ENCODE results near the gene CARS2. TPM values are rescaled to one million over a fixed set of nuclear protein-coding genes. Genes with fewer than 3 reads are reported as not detected.
A peak's percentile ranks its signal among the peaks of the same experiment; 100 is the strongest.
"Not testable (repeated sequence)": the region's sequence is repeated elsewhere in the genome, so short reads cannot be mapped to it uniquely, and the experiment has no call there.

Gene CARS2
- total RNA-seq, 2 donors from 2014 or later = 44.2 to 93.4 TPM

DNA sequence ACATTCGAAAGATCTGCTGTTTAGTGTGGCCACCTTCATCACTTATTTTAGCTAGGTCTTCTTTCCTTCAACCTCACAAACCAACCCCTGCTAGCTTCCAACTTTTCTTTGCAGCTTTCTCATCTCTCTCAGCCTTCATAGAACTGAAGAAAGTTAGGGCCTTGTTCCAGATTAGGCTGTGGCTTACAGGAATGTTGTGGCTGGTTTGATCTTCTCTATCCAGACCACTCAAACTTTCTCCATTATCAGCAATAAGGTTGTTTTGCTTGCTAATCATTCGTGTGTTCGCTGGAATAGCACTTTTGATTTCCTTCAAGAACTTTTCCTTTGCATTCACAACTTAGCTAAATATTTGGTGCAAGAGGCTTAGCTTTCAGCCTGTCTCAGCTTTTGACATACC, 44.7 kb downstream of the CARS2 start:
- Mint-ChIP-seq H3K4me3 (no peak overlapping the region), H3K36me3 (ENCODE audit: low read depth) (peaks cover 79% of the 10 kb centered on the region), H3K9me3 (peaks cover 7% of the 10 kb centered on the region), H3K27ac (no peak overlapping the region), H3K4me1 (peaks cover 18% of the 10 kb centered on the region), H3K27me3 (no peaks in the 10 kb centered on the region)
- ATAC-seq (replicated peaks) = no peak

DNA sequence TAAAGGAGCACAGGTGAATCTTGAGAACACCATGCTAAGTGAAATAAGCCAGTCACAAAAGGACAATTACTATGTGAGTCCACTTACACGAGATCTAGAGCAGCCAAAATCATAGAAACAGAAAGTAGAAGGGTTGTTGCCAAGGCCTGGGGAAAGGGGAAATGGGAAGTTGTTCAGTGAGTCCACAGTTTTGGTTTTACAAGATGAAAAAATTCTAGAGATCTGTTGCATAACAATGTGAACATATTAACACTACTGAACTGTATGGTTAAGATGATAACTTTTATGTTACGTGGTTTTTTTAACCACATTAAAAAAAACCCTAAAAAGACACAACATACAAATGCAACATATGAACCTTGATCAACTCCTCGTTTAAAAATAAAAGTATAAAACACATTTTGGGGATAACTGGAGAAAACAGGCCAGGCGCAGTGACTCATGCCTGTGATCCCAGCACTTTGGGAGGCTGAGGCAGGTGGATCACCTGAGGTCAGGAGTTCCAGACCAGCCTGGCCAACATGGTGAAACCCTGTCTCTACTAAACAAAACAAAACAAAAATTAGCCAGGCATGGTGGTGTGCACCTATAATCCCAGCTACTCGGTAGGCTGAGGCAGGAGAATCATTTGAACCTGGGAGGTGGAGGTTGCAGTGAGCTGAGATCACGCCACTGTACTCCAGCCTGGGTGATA, 47.6 kb downstream of the CARS2 start:
- H3K9me3 Mint-ChIP-seq, H3K27me3 Mint-ChIP-seq: not testable (repeated sequence)
- Mint-ChIP-seq H3K4me1 (peaks cover 21% of the 10 kb centered on the region), H3K27ac (peak overlapping the region; percentile 59), H3K4me3 (peak overlapping the region; percentile 29), H3K36me3 (ENCODE audit: low read depth) (peaks cover 85% of the 10 kb centered on the region)
- ATAC-seq (replicated peaks) = peak; percentile 75

DNA sequence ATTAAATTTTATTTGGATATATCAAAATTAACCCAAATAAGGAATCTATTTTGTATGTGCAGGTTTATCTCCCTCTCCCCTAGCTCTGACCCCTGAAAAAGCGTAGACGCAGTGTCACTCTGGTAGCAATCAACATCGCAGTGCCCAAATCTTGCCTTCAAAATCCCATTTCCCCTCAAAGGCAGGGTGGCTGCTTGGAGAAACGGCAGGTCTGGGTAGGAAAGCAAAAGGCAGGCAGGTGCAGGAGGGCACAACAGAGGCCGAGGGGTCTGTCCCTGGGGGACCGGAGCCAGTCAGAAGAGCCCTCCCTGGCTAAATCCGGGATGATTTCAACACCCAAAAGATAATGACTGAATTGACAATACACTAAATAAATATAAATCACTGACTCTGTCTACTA, 48.7 kb downstream of the CARS2 start:
- H3K27me3 Mint-ChIP-seq = no peaks in the 10 kb centered on the region
- H3K4me1 Mint-ChIP-seq = peaks cover 21% of the 10 kb centered on the region
- peaks cover 7% of the 10 kb centered on the region for H3K9me3 Mint-ChIP-seq
- H3K36me3 Mint-ChIP-seq (ENCODE audit: low read depth) = peaks cover 77% of the 10 kb centered on the region
- H3K27ac Mint-ChIP-seq = no peak overlapping the region
- H3K4me3 Mint-ChIP-seq = no peak overlapping the region
- ATAC-seq (replicated peaks) = no peak

DNA sequence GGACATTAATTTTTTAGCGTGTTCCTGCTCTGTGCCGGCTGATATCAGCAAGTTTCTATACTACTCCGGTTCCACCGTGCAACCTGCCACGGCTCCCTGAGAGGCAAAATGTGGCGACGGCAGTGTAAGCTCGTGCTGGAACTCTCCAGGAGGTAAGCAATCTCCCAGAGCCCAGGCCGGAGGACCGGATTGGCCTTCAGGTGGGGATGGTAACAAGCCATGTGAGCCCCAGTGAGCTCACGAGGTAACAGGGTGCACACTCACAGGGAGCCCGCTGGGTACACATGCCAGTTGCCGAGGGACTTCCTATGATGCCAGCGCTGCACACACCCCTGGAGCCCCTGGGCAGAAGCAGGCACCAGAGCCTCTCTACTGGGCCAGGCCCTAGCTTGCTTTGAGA, 52.1 kb downstream of the CARS2 start:
- H3K4me3 Mint-ChIP-seq = no peak overlapping the region
- peaks cover 75% of the 10 kb centered on the region for H3K36me3 Mint-ChIP-seq (ENCODE audit: low read depth)
- H3K27ac Mint-ChIP-seq = no peak overlapping the region
- H3K27me3 Mint-ChIP-seq = no peaks in the 10 kb centered on the region
- peaks cover 3% of the 10 kb centered on the region for H3K9me3 Mint-ChIP-seq
- H3K4me1 Mint-ChIP-seq = peaks cover 15% of the 10 kb centered on the region
- ATAC-seq (replicated peaks) = no peak

DNA sequence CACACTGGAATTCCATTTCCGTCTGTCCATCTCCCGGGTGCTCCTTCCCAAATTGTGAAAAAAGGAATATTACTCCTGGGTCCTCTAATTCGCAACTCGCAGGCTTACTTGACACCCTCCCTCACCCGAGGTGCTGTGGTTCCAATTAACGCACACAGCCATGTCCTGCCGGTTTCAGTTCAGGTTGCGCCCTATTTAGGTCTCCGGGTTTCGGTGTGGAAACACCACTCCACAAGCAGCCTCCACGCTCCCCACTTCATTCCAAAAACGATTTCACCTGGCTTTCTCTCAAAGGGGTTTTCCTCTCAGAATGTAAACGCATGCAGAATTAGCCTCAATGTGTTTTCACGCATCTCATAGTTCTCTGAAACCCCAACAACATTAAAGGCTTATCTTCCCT, 52.6 kb downstream of the CARS2 start:
- peaks cover 12% of the 10 kb centered on the region for H3K4me1 Mint-ChIP-seq
- H3K27ac Mint-ChIP-seq = no peak overlapping the region
- no peak for ATAC-seq (replicated peaks)
- no peak overlapping the region for H3K4me3 Mint-ChIP-seq
- no peaks in the 10 kb centered on the region for H3K27me3 Mint-ChIP-seq
- peaks cover 77% of the 10 kb centered on the region for H3K36me3 Mint-ChIP-seq (ENCODE audit: low read depth)
- peaks cover 3% of the 10 kb centered on the region for H3K9me3 Mint-ChIP-seq

DNA sequence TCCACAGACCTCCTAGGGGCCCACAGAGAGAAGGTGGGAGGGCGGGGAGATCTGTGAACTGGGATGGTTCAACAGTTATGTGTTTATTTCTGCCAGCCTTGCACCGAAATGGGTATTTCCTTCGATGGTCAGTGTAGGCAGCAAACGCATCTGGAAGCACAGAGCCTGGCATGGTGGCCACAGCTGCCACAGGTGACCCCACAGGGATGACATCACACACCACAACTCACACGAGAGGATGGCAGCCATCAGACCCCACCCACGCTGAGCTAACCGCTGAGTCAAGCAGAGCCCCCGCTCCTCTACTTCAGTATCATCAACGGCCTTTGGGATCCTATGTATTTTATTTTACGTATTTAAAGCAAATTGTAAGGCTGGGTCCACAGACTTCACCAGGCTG, 53.2 kb downstream of the CARS2 start:
- H3K27ac Mint-ChIP-seq = no peak overlapping the region
- peaks cover 1% of the 10 kb centered on the region for H3K9me3 Mint-ChIP-seq
- H3K36me3 Mint-ChIP-seq (ENCODE audit: low read depth) = peaks cover 72% of the 10 kb centered on the region
- peaks cover 7% of the 10 kb centered on the region for H3K4me1 Mint-ChIP-seq
- no peaks in the 10 kb centered on the region for H3K27me3 Mint-ChIP-seq
- ATAC-seq (replicated peaks) = no peak
- H3K4me3 Mint-ChIP-seq = no peak overlapping the region

DNA sequence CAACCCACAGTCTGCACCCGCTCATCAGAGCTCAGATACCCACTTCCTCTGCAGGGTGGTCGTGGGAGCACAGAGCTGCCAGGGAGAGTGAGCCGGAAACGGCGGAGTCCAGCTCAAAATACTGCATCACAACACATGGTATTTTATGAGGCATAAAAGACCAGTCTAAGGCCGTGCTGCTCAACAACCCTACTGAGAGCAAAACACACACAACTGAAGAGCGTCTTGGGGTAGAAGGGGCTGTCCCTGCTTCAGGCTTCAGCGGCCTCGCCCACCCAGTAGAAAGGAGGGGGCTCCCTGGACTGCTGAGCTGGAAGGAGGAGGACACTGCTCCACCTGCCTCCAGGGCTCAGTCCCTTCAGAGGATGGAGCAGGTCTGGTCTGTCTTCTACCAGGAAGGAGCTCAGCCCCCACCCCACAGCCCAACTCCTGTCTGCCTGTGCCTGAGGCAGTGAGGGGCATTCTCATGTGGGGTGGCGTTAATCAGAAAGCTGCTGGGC, 53.6 kb downstream of the CARS2 start:
- Mint-ChIP-seq H3K27ac (no peak overlapping the region), H3K4me3 (no peak overlapping the region), H3K27me3 (no peaks in the 10 kb centered on the region), H3K4me1 (peaks cover 5% of the 10 kb centered on the region), H3K36me3 (ENCODE audit: low read depth) (peaks cover 67% of the 10 kb centered on the region), H3K9me3 (no peaks in the 10 kb centered on the region)
- ATAC-seq (replicated peaks) = no peak

DNA sequence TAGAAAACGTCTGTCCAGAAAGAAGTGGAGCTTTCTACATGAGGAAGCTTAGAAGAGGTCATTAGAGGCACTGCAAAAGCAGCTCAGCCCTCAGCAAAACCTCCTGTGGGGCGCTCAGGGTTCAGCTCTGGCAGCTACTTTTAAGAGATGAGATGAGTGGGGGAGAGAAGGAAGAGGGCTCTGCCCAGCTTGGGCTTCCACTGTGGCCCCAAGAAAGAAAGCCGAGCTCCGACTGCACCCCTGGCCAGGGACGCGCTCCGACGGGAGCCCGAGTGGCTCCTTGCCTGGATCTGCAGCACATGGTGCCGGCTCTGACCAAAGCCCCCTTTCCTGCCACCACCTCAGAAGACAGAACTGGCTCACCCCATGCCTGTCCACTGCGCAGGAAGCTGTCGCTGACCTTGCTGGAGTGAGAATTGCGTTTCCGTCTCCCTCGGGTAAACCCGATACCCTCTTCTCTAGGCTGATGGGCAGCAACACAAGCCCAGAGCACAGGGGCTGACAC, 54.1 kb downstream of the CARS2 start:
- Mint-ChIP-seq H3K27me3 (no peaks in the 10 kb centered on the region), H3K27ac (no peak overlapping the region), H3K4me1 (peaks cover 5% of the 10 kb centered on the region), H3K36me3 (ENCODE audit: low read depth) (peaks cover 65% of the 10 kb centered on the region), H3K9me3 (no peaks in the 10 kb centered on the region), H3K4me3 (no peak overlapping the region)
- ATAC-seq (replicated peaks) = no peak

DNA sequence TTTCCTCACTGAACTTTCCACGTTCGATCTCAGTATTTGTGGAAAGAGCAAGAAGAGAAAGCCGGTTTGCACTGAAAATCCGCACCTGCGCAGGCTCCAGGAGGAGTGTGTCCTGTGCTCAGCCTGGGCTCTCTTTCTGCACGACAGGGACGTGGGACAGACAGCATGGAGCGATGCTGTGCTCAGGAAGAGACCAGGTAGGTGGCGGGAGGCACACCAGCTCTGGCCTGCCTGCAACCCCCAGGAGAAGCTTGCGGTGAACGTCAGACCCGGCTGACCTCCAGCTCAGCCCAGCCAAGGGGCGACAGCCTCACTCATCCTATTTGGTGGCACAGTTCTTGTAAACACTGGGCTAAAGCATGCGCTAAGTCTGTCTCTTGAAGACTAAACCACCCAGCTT, 54.6 kb downstream of the CARS2 start:
- H3K4me1 Mint-ChIP-seq = peaks cover 3% of the 10 kb centered on the region
- peaks cover 62% of the 10 kb centered on the region for H3K36me3 Mint-ChIP-seq (ENCODE audit: low read depth)
- no peak for ATAC-seq (replicated peaks)
- no peak overlapping the region for H3K27ac Mint-ChIP-seq
- H3K9me3 Mint-ChIP-seq = no peaks in the 10 kb centered on the region
- H3K4me3 Mint-ChIP-seq = no peak overlapping the region
- no peaks in the 10 kb centered on the region for H3K27me3 Mint-ChIP-seq

DNA sequence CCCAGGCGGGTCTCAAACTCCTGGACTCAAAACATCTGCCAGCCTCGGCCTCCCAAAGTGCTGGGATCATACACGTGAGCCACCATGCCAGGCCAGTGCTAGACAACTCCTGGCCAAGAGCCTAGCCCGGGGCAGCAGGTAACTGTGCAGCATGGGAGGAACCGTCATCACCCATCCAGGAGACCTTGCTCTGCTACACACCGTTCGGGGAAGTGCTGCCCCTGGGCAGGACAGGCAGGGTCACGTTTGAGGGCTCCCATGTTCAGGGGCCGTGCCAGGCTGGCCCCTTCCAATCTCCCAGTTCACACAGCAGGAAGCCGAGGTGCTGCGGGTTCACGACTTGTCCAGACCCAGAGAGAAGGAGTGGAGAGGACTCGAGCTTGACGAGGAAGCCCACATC, 55.5 kb downstream of the CARS2 start:
- Mint-ChIP-seq H3K27ac (no peak overlapping the region), H3K4me3 (no peak overlapping the region), H3K36me3 (ENCODE audit: low read depth) (peaks cover 54% of the 10 kb centered on the region), H3K27me3 (no peaks in the 10 kb centered on the region), H3K4me1 (no peaks in the 10 kb centered on the region), H3K9me3 (no peaks in the 10 kb centered on the region)
- ATAC-seq (replicated peaks) = no peak

DNA sequence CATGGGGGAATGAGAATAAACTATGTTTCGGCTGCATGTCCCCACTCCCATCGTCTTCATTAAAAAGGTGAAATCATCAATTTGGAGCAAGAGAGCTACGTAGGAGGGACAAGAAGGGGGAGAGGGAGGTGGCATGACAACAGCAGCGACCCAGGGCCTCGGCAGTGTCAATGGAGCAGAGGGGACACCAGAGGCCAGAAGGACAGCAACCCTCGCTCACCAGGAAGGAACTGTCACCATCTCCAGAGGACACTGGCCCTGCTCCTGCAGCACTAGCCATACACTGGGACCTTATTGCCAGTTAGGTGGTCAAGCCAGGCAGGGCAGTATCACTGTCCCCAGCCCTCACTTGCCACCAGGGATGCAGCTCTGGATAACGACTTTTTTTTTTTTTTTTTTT, 56.4 kb downstream of the CARS2 start:
- H3K9me3 Mint-ChIP-seq = no peaks in the 10 kb centered on the region
- no peak overlapping the region for H3K4me3 Mint-ChIP-seq
- H3K36me3 Mint-ChIP-seq (ENCODE audit: low read depth) = peaks cover 46% of the 10 kb centered on the region
- H3K4me1 Mint-ChIP-seq = no peaks in the 10 kb centered on the region
- no peak for ATAC-seq (replicated peaks)
- no peak overlapping the region for H3K27ac Mint-ChIP-seq
- no peaks in the 10 kb centered on the region for H3K27me3 Mint-ChIP-seq

DNA sequence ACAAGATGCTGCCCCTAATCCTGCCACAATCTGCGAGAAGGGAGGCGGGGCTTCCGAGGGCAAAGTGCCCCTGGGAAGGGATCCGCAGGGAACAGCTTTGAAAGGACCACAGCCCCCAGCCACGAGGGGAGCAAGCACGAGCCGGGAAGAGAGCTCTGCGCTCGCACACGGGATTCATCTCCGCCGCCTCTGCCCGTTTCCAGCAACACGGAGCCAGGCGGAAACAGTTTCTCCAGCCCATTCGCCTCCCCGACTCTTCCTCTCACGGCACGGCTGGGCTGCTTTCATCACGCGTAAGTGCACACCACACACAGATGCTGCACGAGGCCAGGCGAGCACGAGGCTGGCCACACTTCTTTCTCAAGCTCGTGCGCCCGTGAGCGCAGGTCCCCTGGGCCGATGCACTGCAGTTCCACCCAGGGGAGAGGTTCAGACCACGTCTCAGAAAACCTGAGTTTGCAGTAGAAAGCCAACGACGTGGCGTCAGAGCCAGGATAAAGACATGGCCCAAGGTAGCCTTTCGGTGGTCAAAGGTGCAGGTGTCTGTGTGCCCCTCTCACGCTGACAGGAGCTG, 57.0 kb downstream of the CARS2 start:
- Mint-ChIP-seq H3K4me1 (no peaks in the 10 kb centered on the region), H3K27ac (no peak overlapping the region), H3K4me3 (no peak overlapping the region), H3K9me3 (no peaks in the 10 kb centered on the region), H3K36me3 (ENCODE audit: low read depth) (peaks cover 45% of the 10 kb centered on the region), H3K27me3 (no peaks in the 10 kb centered on the region)
- ATAC-seq (replicated peaks) = no peak

DNA sequence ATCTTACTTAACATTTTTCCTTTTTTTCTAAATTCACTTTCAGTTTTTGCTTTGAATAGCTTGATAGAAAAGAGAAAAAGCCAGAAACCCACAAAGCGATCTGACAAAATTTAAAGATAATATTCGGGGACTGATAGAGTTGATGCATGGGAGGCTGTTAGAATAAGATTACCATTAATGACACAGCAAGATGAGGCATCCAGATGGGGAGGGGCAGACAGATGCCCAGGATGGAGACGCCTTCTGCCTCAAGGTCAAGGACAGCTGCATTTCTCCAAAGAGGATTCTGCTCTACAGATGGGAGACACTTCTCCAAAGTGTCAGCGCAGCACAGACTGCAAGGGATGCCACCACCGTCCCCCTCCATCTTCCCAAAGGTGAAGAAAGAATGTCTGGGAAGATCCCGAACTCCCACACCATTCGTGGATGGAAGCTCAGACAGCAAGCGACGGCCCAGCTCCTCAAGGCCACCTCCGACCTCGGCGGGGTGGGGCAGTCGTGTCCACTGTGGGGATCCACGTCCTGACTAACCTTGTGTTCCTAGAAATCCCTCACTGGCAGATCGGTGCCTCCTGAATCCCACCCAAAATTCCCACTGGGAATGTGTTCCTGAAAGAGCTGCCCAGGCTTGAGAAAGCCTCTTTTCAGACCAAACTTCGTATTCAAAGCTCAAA, 57.6 kb downstream of the CARS2 start:
- no peaks in the 10 kb centered on the region for H3K4me1 Mint-ChIP-seq
- no peaks in the 10 kb centered on the region for H3K9me3 Mint-ChIP-seq
- no peak overlapping the region for H3K4me3 Mint-ChIP-seq
- H3K27ac Mint-ChIP-seq = no peak overlapping the region
- no peaks in the 10 kb centered on the region for H3K27me3 Mint-ChIP-seq
- ATAC-seq (replicated peaks) = no peak
- peaks cover 45% of the 10 kb centered on the region for H3K36me3 Mint-ChIP-seq (ENCODE audit: low read depth)

DNA sequence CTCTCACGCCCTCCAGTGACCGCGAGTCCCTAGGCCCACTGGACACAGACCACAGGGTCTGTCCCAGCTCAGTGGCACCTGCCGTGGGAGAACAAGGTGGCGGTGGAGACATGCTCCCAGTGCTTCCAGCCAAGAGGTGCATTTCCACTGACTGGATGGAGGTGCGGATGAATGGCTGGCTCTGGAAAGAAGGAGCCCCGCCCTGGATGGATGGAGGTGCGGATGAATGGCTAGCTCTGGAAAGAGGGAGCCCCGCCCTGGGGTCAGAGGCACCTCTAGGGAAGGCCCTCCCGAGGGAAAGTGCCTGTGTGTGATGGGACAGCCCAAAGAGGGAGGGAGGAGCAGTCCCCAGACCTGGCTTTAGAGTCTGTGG, 58.6 kb downstream of the CARS2 start:
- Mint-ChIP-seq H3K4me3 (no peak overlapping the region), H3K27ac (no peak overlapping the region), H3K4me1 (no peaks in the 10 kb centered on the region), H3K36me3 (ENCODE audit: low read depth) (peaks cover 51% of the 10 kb centered on the region), H3K27me3 (no peaks in the 10 kb centered on the region), H3K9me3 (no peaks in the 10 kb centered on the region)
- no peak for ATAC-seq (replicated peaks)

All from activated T-helper 17 cell treated with anti-CD3 and anti-CD28 coated beads, Interleukin-2, amount 50 U/mL, for 72 hours (primary cell).